GM12878 (cell line): ENCODE measurements around the gene THTPA. TPM values are rescaled to one million over a fixed set of nuclear protein-coding genes. Genes with fewer than 3 reads are reported as not detected.
A peak's percentile ranks its signal among the peaks of the same experiment; 100 is the strongest.

Experiments used
- ATAC-seq: fragments of 200-7000 bp; cut with Tn5 transposase; 3 replicates; pipeline ENCODE4 v1.9.1; 2020; ENCODE audit warnings: mild to moderate bottlenecking, moderate library complexity
- BruUV-seq: library from RNA; stranded (reverse); fragments of 400-500 nt; replicated peaks from 2 replicates; lab custom pipeline; 2021; lab: Mats Ljungman, UMichigan
- CTCF ChIA-PET: fragments of 300-600 bp; sonication (Branson Sonifier 250); formaldehyde crosslinking; extraction: SDS; loops from one replicate; lab custom pipeline; 2021; ENCODE audit warnings: inconsistent platforms; lab: Yijun Ruan, JAX
- POLR2A ChIA-PET: fragments of 350-600 bp; formaldehyde crosslinking; extraction: SDS; loops from one replicate; lab custom pipeline; 2021; ENCODE audit warnings: inconsistent platforms; lab: Charles Lee
- RAD21 ChIA-PET: fragments of 300-600 bp; sonication (Branson Sonifier 250); formaldehyde crosslinking; loops from one replicate; lab custom pipeline; 2023; ENCODE audit warnings: antibody characterized with exemption; ENCODE audit not compliant: unreplicated experiment; lab: Charles Lee
- SMC1A ChIA-PET: fragments of 300-600 bp; sonication (Branson Sonifier 250); formaldehyde crosslinking; loops from one replicate; lab custom pipeline; 2023; ENCODE audit not compliant: unreplicated experiment, uncharacterized antibody; lab: Charles Lee
- DNase-seq: peaks from one replicate; pipeline ENCODE4 v3.0.0-alpha.2; 2011; ENCODE audit warnings: low read depth, low spot score
- FAIRE-seq: peaks from 3 replicates; lab custom pipeline; 2011; peaks lifted over from hg19 to GRCh38; lab: Jason Lieb, UNC
- H2AFZ ChIP-seq: 2 replicates; pipeline ENCODE4 v1.6.0; 2011; ENCODE audit warnings: low read depth, low read length, control low read depth; ENCODE audit not compliant: control insufficient read depth
- H3K27ac ChIP-seq: 2 replicates; pipeline ENCODE4 v1.5.1; 2011; ENCODE audit warnings: control low read depth; ENCODE audit not compliant: control insufficient read depth, insufficient read depth
- H3K27me3 ChIP-seq, 2 experiments: replicated peaks in 1 of 2; 2 replicates each; pipeline versions ENCODE4 v1.6.0 to v1.6.1; 2011; ENCODE audit warnings: low read length in 1 of 2; ENCODE audit not compliant: control insufficient read depth in 2 of 2, insufficient read depth in 2 of 2
- H3K36me3 ChIP-seq, 2 experiments: 2 replicates each; pipeline ENCODE4 v1.5.1; 2011; ENCODE audit warnings: low read length in 1 of 2; ENCODE audit not compliant: control insufficient read depth in 2 of 2, insufficient read depth in 2 of 2
- H3K4me1 ChIP-seq: 2 replicates; pipeline ENCODE4 v1.6.1; 2011; ENCODE audit warnings: mild to moderate bottlenecking, low read length, moderate library complexity, mixed read lengths; ENCODE audit not compliant: control insufficient read depth, insufficient read depth
- H3K4me2 ChIP-seq: 2 replicates; pipeline ENCODE4 v1.6.0; 2011; ENCODE audit warnings: control low read depth; ENCODE audit not compliant: control insufficient read depth, insufficient read depth
- H3K4me3 ChIP-seq: fragments of 200-600 bp; sonication (generic); 2 replicates; pipeline ENCODE4 v1.5.1; 2016
- H3K79me2 ChIP-seq: 2 replicates; pipeline ENCODE4 v1.6.0; 2011; ENCODE audit warnings: low read length; ENCODE audit not compliant: control insufficient read depth, insufficient read depth
- H3K9ac ChIP-seq: 2 replicates; pipeline ENCODE4 v1.8.0; 2011; ENCODE audit warnings: low read length, control low read depth, mixed read lengths; ENCODE audit not compliant: control insufficient read depth, insufficient read depth
- H3K9me3 ChIP-seq: replicated peaks from 3 replicates; pipeline ENCODE4 v1.5.1; 2011; ENCODE audit warnings: mild to moderate bottlenecking, low read length; ENCODE audit not compliant: control insufficient read depth, insufficient read depth
- H4K20me1 ChIP-seq: 2 replicates; pipeline ENCODE4 v1.6.0; 2011; ENCODE audit not compliant: control insufficient read depth, insufficient read depth
- ATF2 ChIP-seq: IDR thresholded peaks from 2 replicates; pipeline ENCODE4 v1.6.1; 2012; ENCODE audit warnings: low read length, inconsistent platforms
- EGR1 ChIP-seq, 2 experiments: IDR thresholded peaks; 1 replicate in 1 of 2; 2 replicates in 1 of 2; pipeline ENCODE4 v1.6.1; 2011 to 2012; ENCODE audit warnings: low read depth in 2 of 2, low read length in 2 of 2, borderline replicate concordance in 1 of 2, mild to moderate bottlenecking in 1 of 2, moderate library complexity in 1 of 2
- MLLT1 ChIP-seq: fragments of 450-650 bp; IDR thresholded peaks from 2 replicates; pipeline ENCODE4 v1.6.1; 2016; ENCODE audit warnings: mild to moderate bottlenecking
- NKRF ChIP-seq: fragments of 450-650 bp; conservative IDR thresholded peaks from 2 replicates; pipeline ENCODE4 v1.6.1; 2017; ENCODE audit warnings: mild to moderate bottlenecking, moderate library complexity
- PAX5 ChIP-seq: IDR thresholded peaks from 2 replicates; pipeline ENCODE4 v1.6.1; 2011; ENCODE audit warnings: low read depth, low read length, borderline replicate concordance
- RAD21 ChIP-seq: IDR thresholded peaks from 2 replicates; pipeline ENCODE4 v1.6.1; 2011; ENCODE audit warnings: mild to moderate bottlenecking, low read depth, low read length, moderate library complexity; ENCODE audit not compliant: insufficient read depth
- RELB ChIP-seq: fragments of 450-650 bp; IDR thresholded peaks from 2 replicates; pipeline ENCODE4 v1.6.1; 2017; ENCODE audit warnings: low read depth, mild to moderate bottlenecking, moderate library complexity
- RUNX3 ChIP-seq: IDR thresholded peaks from 2 replicates; pipeline ENCODE4 v1.6.1; 2012; ENCODE audit warnings: low read length, inconsistent platforms
- TBL1XR1 ChIP-seq: IDR thresholded peaks from 2 replicates; pipeline ENCODE4 v1.6.1; 2012; ENCODE audit warnings: low read depth, low read length, improper control_type of control experiment
- WRNIP1 ChIP-seq: IDR thresholded peaks from 2 replicates; pipeline ENCODE4 v1.6.1; 2011; ENCODE audit warnings: low read depth, low read length, improper control_type of control experiment, borderline replicate concordance
- YY1 ChIP-seq: IDR thresholded peaks from 2 replicates; pipeline ENCODE4 v1.6.1; 2011; ENCODE audit warnings: low read depth, mild to moderate bottlenecking, low read length
- ZNF217 ChIP-seq: fragments of 450-650 bp; IDR thresholded peaks from 2 replicates; pipeline ENCODE4 v1.6.1; 2017; ENCODE audit warnings: antibody characterized with exemption, mild to moderate bottlenecking
- ZNF24 ChIP-seq: fragments of 450-650 bp; IDR thresholded peaks from 2 replicates; pipeline ENCODE4 v1.6.1; 2017; ENCODE audit warnings: antibody characterized with exemption, mild to moderate bottlenecking
- ZNF274 ChIP-seq: IDR thresholded peaks from one replicate; pipeline ENCODE4 v1.8.0; 2011; ENCODE audit not compliant: insufficient read length, insufficient read depth
- ZNF622 ChIP-seq: fragments of 450-650 bp; IDR thresholded peaks from 2 replicates; pipeline ENCODE4 v1.6.1; 2017; ENCODE audit warnings: mild to moderate bottlenecking, inconsistent platforms
- WGBS: methylation state at CpG from one replicate; pipeline ENCODE4 v1.1.6; 2016; ENCODE audit warnings: low lambda C conversion rate; ENCODE audit not compliant: insufficient replicate concordance, insufficient coverage; ENCODE audit errors: missing lambda C conversion rate; 5-methylcytosine and 5-hydroxymethylcytosine counted together
- in situ Hi-C: fragments of 300-500 bp; cut with MboI; formaldehyde crosslinking; loops from 9 replicates; pipeline ENCODE4 v1.14.3; 2018; ENCODE audit warnings: mixed read lengths
- intact Hi-C: fragments of 100-400 bp; cut with micrococcal nuclease; formaldehyde crosslinking; loops from one replicate; pipeline ENCODE4 v1.14.2; 2022; ENCODE audit not compliant: unreplicated experiment
- polyA plus RNA-seq, 11 experiments: library from polyadenylated mRNA; depleted of rRNA in 4 of 11; unstranded in 6 of 11; stranded (reverse) in 5 of 11; fragments of >200 nt; fragmentation: Nextera tagmentation in 4 of 11; fragmentation: Illumina TruSeq in 1 of 11; extraction: Ambion mirVana in 4 of 11; extraction: Trizol in 1 of 11; gene quantifications; 1 replicate in 1 of 11; 2 replicates in 10 of 11; pipeline versions ENCODE4 v1.2.1 to v1.2.3, GENCODE V29; 2011 to 2016; ENCODE audit warnings: inconsistent platforms in 2 of 11, missing spikeins in 2 of 11, low read depth in 1 of 11
- total RNA-seq, 4 experiments: library from RNA; depleted of rRNA in 3 of 4; stranded (reverse); fragments of >200 nt in 3 of 4; fragmentation: Illumina TruSeq in 1 of 4; extraction: Trizol in 1 of 4; gene quantifications; 2 replicates each; pipeline versions ENCODE4 v1.2.1 to v1.2.3, GENCODE V29; 2013 to 2021

The THTPA gene
- total and polyA plus RNA-seq, 10 of the 15 experiments (the other 5 are each of a cell fraction or from before 2014, with no cell fraction given) = 3.1 to 24.9 (median 12.8) TPM

GRCh38 chr14:23568021-23568599 lies 12.0 kb downstream of the THTPA start:
- in situ Hi-C loops = no loop called here
- H3K9ac ChIP-seq = peak overlapping the region; percentile 66
- peak; percentile 38 for FAIRE-seq
- TF ChIP-seq PAX5 = no peak
- no peak for TF ChIP-seq ZNF24
- no peak for TF ChIP-seq RAD21
- TF ChIP-seq ZNF622 = no peak
- no peak for TF ChIP-seq ATF2
- TF ChIP-seq RUNX3 = no peak
- no peak for TF ChIP-seq WRNIP1
- TF ChIP-seq TBL1XR1 = 0 out of 2 replicates have a peak, but pooled peaks have one; percentile 7
- no peak for TF ChIP-seq ZNF274
- TF ChIP-seq YY1 = no peak
- peak; percentile 2; the same call in 1 of the 2 replicates for TF ChIP-seq MLLT1
- no peak for TF ChIP-seq NKRF
- peak; percentile 0; the same call in 1 of the 2 replicates for TF ChIP-seq RELB
- no peak for TF ChIP-seq EGR1 (IDR thresholded peaks at IDR 0.05; ENCODE audit: borderline replicate concordance in 1 of 2, low read depth in 2 of 2, low read length in 2 of 2)
- TF ChIP-seq ZNF217 = no peak
- TF ChIP-seq, all 136 proteins: peak for 3
- peak overlapping the region; percentile 76 for H3K27ac ChIP-seq
- H3K27me3 ChIP-seq = no peaks in the 10 kb centered on the region; a peak in 1 of 4 replicates
- H3K36me3 ChIP-seq = peaks cover 2 to 7% of the 10 kb centered on the region in 2 experiments; a peak in 2 of 4 replicates
- peak overlapping the region; percentile 72 for H3K4me2 ChIP-seq
- peak overlapping the region; percentile 93 for H3K4me3 ChIP-seq
- POLR2A ChIA-PET = interaction anchor here (0.5 to 1.8 kb wide), 2 partner anchors 11 to 16 kb away, joined by 6 to 8 read pairs; no protein-coding TSS in a partner anchor
- SMC1A ChIA-PET = interaction anchor here (0.6 to 2.6 kb wide), 11 partner anchors 9 to 362 kb away, joined by 3 to 10 read pairs (median 4); partner anchors contain the start of genes THTPA and ZFHX2
- peaks cover 13% of the 10 kb centered on the region for H3K79me2 ChIP-seq
- no peak for ATAC-seq
- peak overlapping the region; percentile 96 for H2AFZ ChIP-seq
- RAD21 ChIA-PET = interaction anchor here (0.5 to 1.9 kb wide), 6 partner anchors 11 to 357 kb away, joined by 3 to 6 read pairs (median 3); no protein-coding TSS in a partner anchor
- TSS peak; percentile 76 for BruUV-seq
- no peaks in the 10 kb centered on the region for H4K20me1 ChIP-seq
- CTCF ChIA-PET = interaction anchor here (0.7 to 3.5 kb wide), 10 partner anchors 9 to 523 kb away, joined by 3 to 33 read pairs (median 6); partner anchors contain the start of genes JPH4, THTPA and ZFHX2
- 46% methylated on average over 2 of the region's 2 CpGs for WGBS
- intact Hi-C loops = no loop called here
- DNase-seq = no peak
- H3K4me1 ChIP-seq = peaks cover 11% of the 10 kb centered on the region
- no peaks in the 10 kb centered on the region for H3K9me3 ChIP-seq
